Measurements from ENCODE around the gene AGAP1.

DNA sequence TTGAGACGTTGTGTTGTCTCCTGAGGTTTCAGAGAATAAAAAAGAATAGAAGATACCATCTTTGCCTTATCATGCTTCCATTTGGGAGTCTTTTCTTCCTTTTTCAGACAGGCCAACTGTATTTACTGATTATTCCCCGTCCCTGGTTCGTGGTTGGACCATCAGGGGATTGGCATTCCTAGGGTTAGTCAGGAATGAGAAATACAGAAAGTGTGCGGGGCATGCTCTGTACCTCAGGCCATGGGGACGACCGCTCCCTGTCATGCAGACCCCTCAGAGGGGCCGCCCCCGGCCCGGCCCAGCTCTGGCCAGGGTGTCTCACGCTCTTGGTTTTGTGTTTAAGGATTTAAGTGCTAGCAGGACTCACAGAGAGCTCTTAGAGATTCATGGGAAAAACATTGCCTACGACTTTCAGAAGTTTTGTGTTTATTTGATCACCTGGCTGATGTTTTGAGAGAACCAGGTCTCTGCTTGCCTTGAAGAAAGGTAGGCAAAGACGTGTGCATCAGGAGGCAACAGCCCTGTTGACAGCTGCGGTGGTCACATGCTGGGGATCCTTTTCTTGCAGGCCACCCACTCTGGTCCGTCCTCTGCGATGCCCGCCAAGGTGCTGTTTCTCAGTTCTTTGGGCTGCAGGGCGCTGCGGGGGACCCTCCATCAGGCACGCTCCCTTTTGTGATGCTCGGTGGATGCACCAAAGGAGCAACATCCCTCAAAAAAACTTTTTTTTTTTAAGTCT is 317.8 kb downstream of the AGAP1 start:
- no peak for TF ChIP-seq POLR2A (IDR thresholded peaks at IDR 0.05)
- no peak for TF ChIP-seq CTCF (IDR thresholded peaks at IDR 0.05)

All from heart left ventricle (tissue), 13 donors.